Osteoblast (primary cell): ENCODE data around the gene SNX32. TPM values are rescaled to one million over a fixed set of nuclear protein-coding genes. Genes with fewer than 3 reads are reported as not detected.
A peak's percentile ranks its signal among the peaks of the same experiment; 100 is the strongest.

Experiments
- DNase-seq: peaks from one replicate; pipeline ENCODE4 v3.0.0; 2011; ENCODE audit warnings: low spot score, mixed read lengths; ENCODE audit not compliant: insufficient read length; ENCODE audit errors: missing footprints
- H2AFZ ChIP-seq: 2 replicates; pipeline ENCODE4 v1.6.0; 2011; ENCODE audit warnings: mild to moderate bottlenecking, low read length
- H3K27ac ChIP-seq: 2 replicates; pipeline ENCODE4 v1.5.1; 2011; ENCODE audit warnings: mild to moderate bottlenecking, low read depth, low read length, moderate library complexity
- H3K27me3 ChIP-seq: 2 replicates; pipeline ENCODE4 v1.6.0; 2012; ENCODE audit warnings: mild to moderate bottlenecking, control low read depth, inconsistent platforms, low read length, moderate library complexity; ENCODE audit not compliant: insufficient read depth
- H3K36me3 ChIP-seq: 2 replicates; pipeline ENCODE4 v1.5.1; 2011; ENCODE audit warnings: mild to moderate bottlenecking, low read length, control low read depth, moderate library complexity; ENCODE audit not compliant: insufficient read depth
- H3K4me1 ChIP-seq: 2 replicates; pipeline ENCODE4 v1.5.1; 2011; ENCODE audit warnings: mild to moderate bottlenecking, low read length, control low read depth, moderate library complexity; ENCODE audit not compliant: insufficient read depth
- H3K4me2 ChIP-seq: 2 replicates; pipeline ENCODE4 v1.6.0; 2011; ENCODE audit warnings: mild to moderate bottlenecking, low read length; ENCODE audit not compliant: insufficient read depth
- H3K4me3 ChIP-seq: fragments of 200-600 bp; sonication (generic); 3 replicates; pipeline ENCODE4 v1.5.1; 2012; ENCODE audit warnings: mild to moderate bottlenecking, low read length, inconsistent platforms; ENCODE audit not compliant: insufficient read depth
- H3K79me2 ChIP-seq: 2 replicates; pipeline ENCODE4 v1.6.0; 2012; ENCODE audit warnings: mild to moderate bottlenecking, low read length, control low read depth, inconsistent platforms; ENCODE audit not compliant: insufficient read depth
- H3K9me3 ChIP-seq: 2 replicates; pipeline ENCODE4 v1.5.1; 2011; ENCODE audit warnings: low read depth, low read length, control low read depth
- H4K20me1 ChIP-seq: 2 replicates; pipeline ENCODE4 v1.6.0; 2012; ENCODE audit warnings: mild to moderate bottlenecking, low read length, control low read depth; ENCODE audit not compliant: insufficient read depth
- total RNA-seq: library from RNA; depleted of rRNA; stranded (reverse); fragments of >200 nt; gene quantifications from 2 replicates; pipeline ENCODE4 v1.2.3, GENCODE V29; 2012
- TF ChIP-seq, protein P1 (sequence below): IDR thresholded peaks from 2 replicates; pipeline ENCODE4 v1.5.1; 2011; ENCODE audit warnings: mild to moderate bottlenecking, low read depth, low read length, moderate library complexity; ENCODE audit errors: extremely low read depth

Gene SNX32
- total RNA-seq, 1 donor, result 1.1 TPM

DNA sequence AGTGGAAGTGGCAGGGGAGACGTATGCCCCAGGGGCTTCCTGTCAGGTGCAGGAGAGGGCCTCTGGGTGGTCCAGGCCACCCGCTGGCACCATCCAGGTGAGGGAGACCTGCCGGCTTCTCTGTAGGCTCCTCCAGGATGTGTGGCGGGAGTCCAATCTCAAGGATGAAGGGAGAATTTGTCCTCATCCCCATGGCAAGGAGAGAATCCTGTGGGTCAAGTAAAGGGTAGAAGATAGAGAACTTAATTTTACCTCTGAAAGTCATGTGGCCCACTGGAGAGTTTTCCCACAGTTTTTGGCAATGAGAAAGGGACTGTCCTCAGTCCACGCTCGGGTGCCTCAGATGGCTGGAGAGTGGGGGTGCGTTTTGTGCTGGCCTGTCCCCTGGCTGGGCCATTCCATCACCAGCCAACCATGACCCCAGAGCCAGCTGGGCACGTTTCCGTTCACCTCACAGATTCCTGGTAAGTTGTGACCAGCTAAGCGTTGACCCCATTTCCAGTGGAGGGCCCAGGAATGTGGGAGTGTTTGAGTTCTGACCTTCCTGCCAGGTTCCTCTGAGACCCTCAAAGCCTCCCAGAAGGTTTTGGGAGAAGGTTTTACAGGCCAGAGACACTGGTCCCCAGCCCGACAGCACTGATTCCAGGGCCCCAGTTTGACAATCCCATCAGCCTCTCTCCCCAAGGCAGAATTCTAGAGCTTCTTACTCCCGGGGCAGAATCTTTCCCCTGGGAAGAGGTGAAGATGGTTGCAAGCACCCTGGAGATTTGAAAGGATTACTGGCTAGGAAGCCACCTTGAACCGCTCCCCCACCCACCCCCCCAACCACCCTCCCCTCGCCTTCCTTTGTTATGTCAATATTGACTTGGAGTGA is 44.3 kb upstream of the SNX32 start:
- Histone ChIP-seq H4K20me1 (no peaks in the 10 kb centered on the region), H3K36me3 (no peaks in the 10 kb centered on the region), H3K4me2 (no peak overlapping the region), H2AFZ (no peak overlapping the region), H3K27ac (no peak overlapping the region), H3K9me3 (no peaks in the 10 kb centered on the region), H3K4me1 (peaks cover 3% of the 10 kb centered on the region), H3K79me2 (no peaks in the 10 kb centered on the region), H3K27me3 (peaks cover 42% of the 10 kb centered on the region), H3K4me3 (no peak overlapping the region)
- TF ChIP-seq, protein P1, sequence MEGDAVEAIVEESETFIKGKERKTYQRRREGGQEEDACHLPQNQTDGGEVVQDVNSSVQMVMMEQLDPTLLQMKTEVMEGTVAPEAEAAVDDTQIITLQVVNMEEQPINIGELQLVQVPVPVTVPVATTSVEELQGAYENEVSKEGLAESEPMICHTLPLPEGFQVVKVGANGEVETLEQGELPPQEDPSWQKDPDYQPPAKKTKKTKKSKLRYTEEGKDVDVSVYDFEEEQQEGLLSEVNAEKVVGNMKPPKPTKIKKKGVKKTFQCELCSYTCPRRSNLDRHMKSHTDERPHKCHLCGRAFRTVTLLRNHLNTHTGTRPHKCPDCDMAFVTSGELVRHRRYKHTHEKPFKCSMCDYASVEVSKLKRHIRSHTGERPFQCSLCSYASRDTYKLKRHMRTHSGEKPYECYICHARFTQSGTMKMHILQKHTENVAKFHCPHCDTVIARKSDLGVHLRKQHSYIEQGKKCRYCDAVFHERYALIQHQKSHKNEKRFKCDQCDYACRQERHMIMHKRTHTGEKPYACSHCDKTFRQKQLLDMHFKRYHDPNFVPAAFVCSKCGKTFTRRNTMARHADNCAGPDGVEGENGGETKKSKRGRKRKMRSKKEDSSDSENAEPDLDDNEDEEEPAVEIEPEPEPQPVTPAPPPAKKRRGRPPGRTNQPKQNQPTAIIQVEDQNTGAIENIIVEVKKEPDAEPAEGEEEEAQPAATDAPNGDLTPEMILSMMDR, result no peak
- DNase-seq, result peak; percentile 88

DNA sequence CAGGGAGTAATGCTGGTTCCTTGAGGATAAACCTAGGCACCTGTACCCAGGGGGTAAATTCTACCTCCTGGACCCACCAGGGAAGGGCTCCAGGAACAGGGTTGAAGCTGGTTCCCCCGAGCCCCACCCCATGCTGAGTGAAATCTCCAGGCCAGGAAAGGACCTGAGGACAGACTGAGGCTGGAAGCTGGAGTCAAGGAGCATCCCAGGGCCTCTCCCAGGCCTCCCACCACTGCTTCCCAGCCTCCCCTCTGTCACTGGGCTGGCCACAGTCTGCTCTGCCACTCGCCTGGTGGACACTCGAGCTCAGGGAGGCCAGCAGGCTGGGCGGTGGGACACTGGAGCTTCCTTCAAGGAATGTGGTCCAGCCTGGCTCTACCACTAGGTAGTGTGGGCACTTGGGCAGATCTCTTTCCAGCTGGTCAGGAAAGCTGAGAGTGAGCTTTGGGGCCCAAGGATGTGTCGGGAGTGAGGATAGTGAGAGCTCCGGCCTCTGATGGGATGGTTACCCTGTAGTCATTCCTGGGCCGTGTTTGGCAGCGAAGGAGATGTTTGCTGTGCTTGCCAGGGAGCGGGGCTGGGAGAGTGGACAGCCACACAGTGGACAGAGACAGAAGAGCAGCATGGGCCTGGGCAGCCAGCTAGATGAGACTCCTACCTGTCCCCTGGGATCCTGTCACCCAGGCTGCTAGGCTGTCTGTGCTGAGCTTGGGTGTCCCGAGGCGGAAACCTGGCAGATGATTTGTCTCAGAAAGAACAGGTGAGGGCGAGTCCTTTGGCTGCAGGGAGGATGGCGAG is 43.5 kb upstream of the SNX32 start:
- TF ChIP-seq, protein P1, result no peak
- H3K4me1 ChIP-seq, result peaks cover 3% of the 10 kb centered on the region
- H3K27ac ChIP-seq, result no peak overlapping the region
- peak; percentile 84 for DNase-seq
- H3K36me3 ChIP-seq, result no peaks in the 10 kb centered on the region
- peaks cover 38% of the 10 kb centered on the region for H3K27me3 ChIP-seq
- no peak overlapping the region for H3K4me3 ChIP-seq
- no peaks in the 10 kb centered on the region for H3K9me3 ChIP-seq
- no peaks in the 10 kb centered on the region for H4K20me1 ChIP-seq
- H3K79me2 ChIP-seq, result no peaks in the 10 kb centered on the region
- no peak overlapping the region for H3K4me2 ChIP-seq
- no peak overlapping the region for H2AFZ ChIP-seq

DNA sequence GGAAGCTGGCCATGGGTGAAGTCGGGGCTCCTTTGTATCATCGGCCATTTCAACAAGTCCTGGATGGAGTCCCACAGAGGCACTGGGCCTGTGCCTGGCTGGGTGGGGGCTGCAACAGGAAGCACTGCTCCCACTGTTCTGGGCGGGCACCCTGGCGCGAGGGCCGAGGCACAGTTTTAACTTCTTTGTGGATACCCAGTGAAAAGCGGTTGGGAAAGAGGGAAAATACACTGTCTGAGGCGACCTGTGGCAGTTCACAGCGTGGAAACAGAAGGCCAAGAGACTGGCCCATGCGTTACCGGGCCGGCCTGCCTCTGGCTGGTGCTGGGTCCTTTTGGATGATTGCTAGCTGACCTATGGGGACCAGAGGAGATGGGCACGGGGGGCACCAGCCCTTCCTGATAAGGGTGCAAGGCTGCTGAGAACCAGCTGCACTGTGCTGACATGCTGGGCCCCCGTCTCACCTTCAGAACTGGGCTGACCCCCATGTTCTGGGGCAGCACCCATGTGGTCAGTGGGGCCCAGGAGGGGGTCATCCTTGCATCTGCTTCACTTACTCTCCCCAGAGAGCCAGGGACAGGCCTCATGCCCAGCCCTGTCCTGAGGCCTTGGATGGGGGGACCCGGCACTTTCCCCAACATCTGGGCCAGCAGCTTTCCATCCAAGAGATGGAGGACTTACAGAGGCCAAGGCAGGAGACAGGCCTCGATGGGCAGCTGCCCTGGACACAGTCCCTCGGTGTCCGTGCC is 42.7 kb upstream of the SNX32 start:
- no peak overlapping the region for H3K4me2 ChIP-seq
- DNase-seq, result peak; percentile 82
- H3K27me3 ChIP-seq, result peaks cover 34% of the 10 kb centered on the region
- no peak overlapping the region for H3K27ac ChIP-seq
- no peak overlapping the region for H3K4me3 ChIP-seq
- H3K4me1 ChIP-seq, result peaks cover 3% of the 10 kb centered on the region
- no peaks in the 10 kb centered on the region for H4K20me1 ChIP-seq
- no peaks in the 10 kb centered on the region for H3K9me3 ChIP-seq
- no peaks in the 10 kb centered on the region for H3K36me3 ChIP-seq
- no peak overlapping the region for H2AFZ ChIP-seq
- no peaks in the 10 kb centered on the region for H3K79me2 ChIP-seq
- TF ChIP-seq, protein P1, result no peak
